Stimulated activated CD4-positive, alpha-beta T cell treated with anti-CD3 and anti-CD28 coated beads, Interleukin-1b, Interleukin-23, amount 100 ng/mL, for 4 hours (primary cell): ENCODE data around the gene CTNS.

Source experiments
- DNase-seq, 2 donors: peaks; one replicate each; pipeline ENCODE4 v3.0.0-alpha.2; 2020; ENCODE audit warnings: low read depth in 2 of 2

CTNS gene

GRCh38 chr17:3636154-3636907 is at the start of gene CTNS, which contains the start of gene SHPK:
Gene CTNS, plus strand, starts transcription at chr17:3636760. Its CDS starts 3,447 bp downstream, at chr17:3640207.
Gene SHPK, minus strand, starts transcription at chr17:3636250. Its CDS starts 31 bp downstream, at chr17:3636219.
- peak; percentile 90 to 93 for DNase-seq

- DNase-seq: no peak
Observed at GRCh38 chr17:3589784-3590183, 46.8 kb upstream of the CTNS start.

GRCh38 chr17:3590231-3590630 is 46.3 kb upstream of the CTNS start:
- DNase-seq: no peak

DNA sequence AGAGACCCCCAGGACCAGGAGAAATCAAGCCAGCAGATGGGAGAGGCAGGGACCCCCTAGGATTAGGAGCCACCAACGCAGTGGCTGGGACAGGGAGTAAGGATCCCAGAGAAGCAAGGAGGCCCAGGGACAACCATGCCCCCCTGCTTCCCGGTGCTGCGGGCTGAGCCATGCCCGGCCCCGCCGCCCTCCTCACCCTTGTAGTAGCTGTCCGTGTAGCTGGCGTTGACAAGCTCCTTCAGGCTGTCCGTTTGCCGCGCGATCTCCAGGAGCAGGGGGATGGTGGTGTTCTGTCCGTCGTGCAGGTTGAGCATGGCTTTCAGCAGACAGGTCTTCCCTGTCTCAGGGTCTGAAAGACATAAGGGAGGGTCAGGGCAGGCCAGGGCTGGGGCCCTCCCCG is 45.8 kb upstream of the CTNS start:
- DNase-seq: no peak

GRCh38 chr17:3592216-3592860 is 44.2 kb upstream of the CTNS start:
- no peak for DNase-seq

- no peak for DNase-seq
Observed at GRCh38 chr17:3593384-3593783, 43.2 kb upstream of the CTNS start.

GRCh38 chr17:3594051-3594800 is 42.3 kb upstream of the CTNS start:
- no peak for DNase-seq

GRCh38 chr17:3594976-3595375 is 41.6 kb upstream of the CTNS start:
- no peak for DNase-seq

DNA sequence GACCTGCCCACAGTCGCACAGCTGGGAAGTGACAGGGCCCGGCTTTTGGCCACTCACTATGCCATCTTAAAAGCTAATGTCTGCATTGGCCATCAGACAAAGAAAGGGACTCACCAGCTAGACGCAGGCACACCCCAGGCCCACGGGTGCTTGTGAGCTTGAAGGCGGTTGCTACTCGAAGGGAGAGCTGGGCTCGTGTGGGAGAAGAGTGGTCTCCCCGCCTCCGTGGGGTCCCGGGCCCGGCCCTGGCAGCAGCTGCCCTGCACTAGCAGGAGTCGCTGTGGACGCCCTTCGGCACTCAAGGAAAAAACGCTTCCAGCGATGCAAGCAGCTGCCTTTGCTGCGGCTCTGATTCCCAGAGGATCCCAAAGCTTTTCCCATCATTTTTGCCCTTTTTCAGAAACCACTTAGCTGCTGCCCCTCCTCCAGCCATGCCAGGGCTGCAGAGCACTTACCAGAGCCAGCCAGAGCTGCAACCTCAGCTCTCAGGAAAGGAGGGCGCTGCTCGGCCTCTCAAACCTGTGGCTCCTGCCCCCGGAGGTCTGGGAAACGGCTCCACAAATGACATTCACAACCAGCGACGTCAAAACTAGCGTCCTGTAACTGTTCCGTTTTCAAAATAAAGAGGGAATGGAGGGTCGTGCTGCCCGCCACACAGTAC is 39.6 kb upstream of the CTNS start:
- DNase-seq: no peak

GRCh38 chr17:3598078-3598477 is 38.5 kb upstream of the CTNS start:
- DNase-seq: no peak

GRCh38 chr17:3600529-3601205 is 35.9 kb upstream of the CTNS start:
- no peak for DNase-seq

- peak in 1 of 2 donors; percentile 5 for DNase-seq
Observed at GRCh38 chr17:3602499-3602898, 34.1 kb upstream of the CTNS start.

DNA sequence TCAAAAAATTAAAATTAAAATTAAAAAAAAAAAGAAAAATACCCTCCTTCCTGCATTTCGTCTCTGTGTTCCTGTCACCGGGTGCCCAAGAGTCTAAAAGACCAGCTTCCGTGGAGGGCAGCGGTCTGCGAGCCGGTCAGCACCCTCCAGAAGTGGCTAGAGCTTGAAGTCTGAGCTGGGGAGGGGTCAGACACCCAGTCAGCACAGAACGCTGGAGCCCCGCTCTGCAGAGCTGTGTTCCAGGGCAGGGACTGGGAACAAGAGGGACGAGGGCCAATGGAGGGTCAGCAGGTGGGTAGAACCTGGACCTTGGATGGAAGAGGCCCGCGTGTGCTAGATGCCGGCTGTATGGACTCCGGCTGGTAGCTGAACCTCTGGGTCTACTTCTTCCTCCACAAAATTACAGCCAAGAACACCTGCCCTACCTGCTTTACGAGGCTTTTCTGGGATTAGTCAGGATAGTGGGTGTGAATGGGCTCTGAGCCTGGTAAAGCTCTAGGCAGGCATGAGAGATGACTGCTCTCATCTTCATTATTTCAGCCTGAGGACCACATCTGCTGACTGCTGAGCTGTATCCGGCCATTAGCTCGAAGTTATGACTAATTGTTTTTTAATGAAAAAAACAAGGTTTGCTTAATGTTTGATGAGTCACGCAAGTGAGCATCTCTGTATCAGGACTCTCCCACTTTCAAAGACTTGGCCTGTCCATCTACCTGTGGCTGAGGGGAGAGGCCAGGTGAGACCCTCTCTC is 33.3 kb upstream of the CTNS start:
- DNase-seq: no peak

GRCh38 chr17:3603870-3604259 is 32.7 kb upstream of the CTNS start:
- DNase-seq: no peak

DNA sequence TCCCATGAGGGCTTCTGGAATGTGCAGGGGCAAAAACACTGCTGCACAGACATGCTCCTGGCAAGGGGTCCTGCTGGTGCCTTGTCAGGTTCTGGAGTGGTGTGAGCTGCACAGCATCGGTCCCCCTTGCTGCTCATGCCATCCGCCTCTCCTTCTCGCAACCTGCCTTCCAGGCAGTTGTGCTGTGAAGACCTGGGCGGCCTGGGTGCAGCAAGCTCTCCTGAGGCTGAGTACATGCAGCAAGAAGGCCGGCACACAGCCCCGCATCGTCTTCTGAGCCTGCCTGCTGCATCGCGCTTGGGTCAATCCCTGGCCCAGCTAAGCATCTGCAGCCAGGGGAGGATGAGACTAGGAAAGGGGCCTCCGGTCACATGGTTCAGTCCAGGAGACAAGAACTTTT is 26.9 kb upstream of the CTNS start:
- DNase-seq: no peak

GRCh38 chr17:3610523-3610922 is 26.0 kb upstream of the CTNS start:
- DNase-seq: no peak

- DNase-seq: no peak
Observed at GRCh38 chr17:3613124-3613523, 23.4 kb upstream of the CTNS start.

DNA sequence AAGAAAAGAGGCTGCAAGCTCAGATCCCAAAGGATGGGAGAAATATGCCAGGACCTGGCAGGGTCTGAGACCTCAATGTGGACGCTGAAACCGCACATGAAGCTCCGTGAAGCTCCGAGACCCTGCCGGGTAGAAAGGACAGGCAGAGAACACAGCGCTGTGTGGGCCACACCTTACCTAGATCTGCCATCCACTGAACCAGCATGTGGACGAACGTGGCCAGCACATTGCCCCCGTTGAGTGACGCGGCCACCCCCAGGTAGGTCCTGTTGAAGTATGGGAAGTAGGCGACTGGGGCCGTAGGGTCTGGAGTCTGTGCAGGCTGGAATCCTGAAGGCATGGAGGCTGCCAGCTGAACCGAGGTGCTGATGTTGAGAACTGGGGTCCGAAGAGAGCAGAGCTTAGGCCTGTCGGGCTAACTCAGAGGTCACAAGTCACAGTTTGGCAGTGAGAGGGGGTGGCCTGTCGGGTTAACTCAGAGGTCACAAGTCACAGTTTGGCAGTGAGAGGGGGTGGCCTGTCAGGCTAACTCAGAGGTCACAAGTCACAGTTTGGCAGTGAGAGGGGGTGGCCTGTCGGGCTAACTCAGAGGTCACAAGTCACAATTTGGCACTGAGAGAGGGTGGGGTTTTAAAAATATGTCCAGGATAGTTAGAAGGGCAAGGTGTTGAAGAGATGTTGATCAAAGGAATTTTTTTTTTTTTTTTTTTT is 21.2 kb upstream of the CTNS start:
- DNase-seq: no peak

- DNase-seq: no peak
Observed at GRCh38 chr17:3621146-3621720, 15.3 kb upstream of the CTNS start.
